Prostate gland (tissue), 2 donors: ENCODE data around the gene RHBDD3. TPM values are rescaled to one million over a fixed set of nuclear protein-coding genes. Genes with fewer than 3 reads are reported as not detected.

Source experiments
- DNase-seq: peaks from one replicate; pipeline ENCODE4 v3.0.0-alpha.2; 2019; ENCODE audit warnings: low spot score
- H3K27ac ChIP-seq, 2 donors: fragments of 200-600 bp; sonication (generic); 2 replicates each; pipeline ENCODE4 v1.5.1; 2017 to 2019
- H3K27me3 ChIP-seq: fragments of 200-600 bp; sonication (generic); replicated peaks from 2 replicates; pipeline ENCODE4 v1.5.1; 2019; ENCODE audit not compliant: insufficient read depth
- H3K36me3 ChIP-seq, 2 donors: fragments of 200-600 bp; sonication (generic); 1 replicate in 1 of 2; 2 replicates in 1 of 2; pipeline versions ENCODE4 v1.5.1 to v1.8.1; 2017 to 2019
- H3K4me1 ChIP-seq: fragments of 200-600 bp; sonication (generic); replicated peaks from 2 replicates; pipeline ENCODE4 v1.5.1; 2019
- H3K4me3 ChIP-seq, 2 donors: fragments of 200-600 bp; sonication (generic); 2 replicates each; pipeline ENCODE4 v1.5.1; 2017 to 2019
- H3K9me3 ChIP-seq: fragments of 200-600 bp; sonication (generic); 2 replicates; pipeline ENCODE4 v1.5.1; 2017
- CTCF ChIP-seq, 4 experiments: fragments of 200-600 bp in 2 of 4; fragments of 450-650 bp in 2 of 4; sonication (generic) in 2 of 4; IDR thresholded peaks; 1 replicate in 3 of 4; 2 replicates in 1 of 4; pipeline ENCODE4 v1.5.1; 2016 to 2019; ENCODE audit warnings: antibody characterized with exemption in 4 of 4, mild to moderate bottlenecking in 2 of 4, moderate library complexity in 2 of 4
- POLR2A ChIP-seq: fragments of 450-650 bp; IDR thresholded peaks from one replicate; pipeline ENCODE4 v1.6.1; 2016; ENCODE audit warnings: antibody characterized with exemption, mild to moderate bottlenecking
- POLR2AphosphoS5 ChIP-seq: sonication (generic); formaldehyde crosslinking; IDR thresholded peaks from one replicate; pipeline ENCODE4 v1.6.1; 2017; ENCODE audit warnings: antibody characterized with exemption
- WGBS: methylation state at CpG from one replicate; pipeline ENCODE4 v1.1.5; 2018; 5-methylcytosine and 5-hydroxymethylcytosine counted together
- intact Hi-C: fragments of 100-400 bp; cut with DNase I; formaldehyde crosslinking; loops from one replicate; pipeline ENCODE4 v1.14.2; 2022
- total RNA-seq, 2 donors: library from RNA; depleted of rRNA; stranded (reverse); fragments of >200 nt; gene quantifications; one replicate each; pipeline ENCODE4 v1.1.0, GENCODE V29; 2016

Gene RHBDD3
- total RNA-seq = 10 to 100 TPM; 66.9 to 74.6 TPM

DNA sequence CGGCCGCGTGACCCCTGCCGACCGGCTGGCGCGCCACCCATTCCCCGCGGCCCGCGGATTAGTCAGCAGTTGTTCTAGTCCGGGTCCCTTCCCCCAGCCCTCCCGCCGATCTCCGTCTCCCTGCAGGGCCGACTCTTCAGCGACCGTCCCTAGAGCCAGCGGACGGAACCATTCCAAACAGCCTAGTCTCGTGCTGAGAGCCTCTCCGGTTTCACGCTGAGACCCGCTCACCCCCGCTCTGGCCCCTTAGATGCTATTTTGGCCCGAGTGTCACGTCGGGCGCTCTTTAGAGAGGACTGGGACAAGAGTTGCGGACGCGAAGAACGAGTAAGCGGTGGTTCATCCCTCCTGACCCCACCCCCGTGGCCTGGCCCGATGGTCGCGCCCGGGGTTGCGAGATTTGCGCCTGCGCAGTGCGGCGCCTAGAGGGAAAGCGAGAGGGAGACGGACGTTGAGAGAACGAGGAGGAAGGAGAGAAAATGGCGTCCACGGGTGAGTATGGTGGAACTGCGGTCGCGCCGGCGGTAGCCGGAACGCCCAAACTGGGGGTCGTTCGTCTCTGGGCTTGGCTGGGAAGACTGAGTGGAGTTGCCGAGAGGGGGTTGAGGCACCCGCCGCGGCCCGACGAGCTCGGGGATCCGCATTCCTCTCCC is at the start of gene RHBDD3, which contains the start of gene EWSR1:
TSS of gene RHBDD3 (minus strand) at position 124 of the 653 bp plus-strand sequence. CDS start 2,355 bp downstream, outside the sequence.
TSS of gene EWSR1 (plus strand) at position 411 of the 653 bp plus-strand sequence. CDS start at position 480, 69 bp downstream.
- Histone ChIP-seq H3K27ac (peak within 1 kb of the TSS; percentile 97 to 98), H3K4me3 (peak within 1 kb of the TSS; percentile 84 to 92), H3K36me3 (peaks cover 0 to 5% of the 10 kb centered on the region in 2 donors), H3K9me3 (no peaks in the 10 kb centered on the region), H3K27me3 (no peaks in the 10 kb centered on the region), H3K4me1 (peaks cover 6% of the 10 kb centered on the region)
- TF ChIP-seq POLR2AphosphoS5 (peak; percentile 96), POLR2A (peak; percentile 85), CTCF (IDR thresholded peaks at IDR 0.05) (no peak)
- intact Hi-C loops = no loop called here
- under 1% methylated on average over 48 of the region's 67 CpGs for WGBS
- DNase-seq = peak; percentile 91

DNA sequence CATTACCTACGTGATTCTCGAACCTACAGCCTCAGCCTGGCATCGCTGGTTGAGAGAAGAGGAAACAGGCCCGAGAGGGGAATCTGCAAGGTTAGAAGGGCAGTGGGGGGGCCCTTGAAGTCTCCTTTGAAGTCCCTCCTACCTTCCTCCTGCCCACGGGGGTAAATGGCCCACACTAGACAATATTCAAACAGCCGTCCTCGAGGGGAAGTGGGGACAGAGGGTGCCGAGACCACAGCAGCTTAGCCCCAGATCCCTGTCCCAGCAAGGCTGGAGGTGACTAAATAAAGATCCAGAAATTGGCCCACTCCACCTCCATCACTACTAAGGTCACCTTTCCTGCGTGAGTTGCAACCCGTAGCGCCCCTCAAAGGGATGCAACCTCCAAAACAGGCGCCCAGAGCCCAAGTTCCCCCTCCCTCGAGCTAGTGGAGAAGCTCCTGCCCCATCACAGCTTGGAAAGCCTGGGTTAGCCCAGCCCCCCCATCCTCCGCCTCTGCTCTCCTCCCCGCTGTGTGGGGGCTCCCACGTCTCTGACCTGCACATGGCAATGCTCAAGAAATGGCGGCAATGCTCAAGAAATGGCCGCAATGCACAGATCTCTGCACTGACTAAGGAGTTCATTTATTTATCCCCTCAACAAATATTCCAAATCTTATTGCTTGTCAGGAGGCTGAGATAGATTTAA is 48.5 kb upstream of the RHBDD3 start:
- Histone ChIP-seq H3K27ac (no peak overlapping the region), H3K4me3 (no peak overlapping the region)
- intact Hi-C loops = no loop called here

DNA sequence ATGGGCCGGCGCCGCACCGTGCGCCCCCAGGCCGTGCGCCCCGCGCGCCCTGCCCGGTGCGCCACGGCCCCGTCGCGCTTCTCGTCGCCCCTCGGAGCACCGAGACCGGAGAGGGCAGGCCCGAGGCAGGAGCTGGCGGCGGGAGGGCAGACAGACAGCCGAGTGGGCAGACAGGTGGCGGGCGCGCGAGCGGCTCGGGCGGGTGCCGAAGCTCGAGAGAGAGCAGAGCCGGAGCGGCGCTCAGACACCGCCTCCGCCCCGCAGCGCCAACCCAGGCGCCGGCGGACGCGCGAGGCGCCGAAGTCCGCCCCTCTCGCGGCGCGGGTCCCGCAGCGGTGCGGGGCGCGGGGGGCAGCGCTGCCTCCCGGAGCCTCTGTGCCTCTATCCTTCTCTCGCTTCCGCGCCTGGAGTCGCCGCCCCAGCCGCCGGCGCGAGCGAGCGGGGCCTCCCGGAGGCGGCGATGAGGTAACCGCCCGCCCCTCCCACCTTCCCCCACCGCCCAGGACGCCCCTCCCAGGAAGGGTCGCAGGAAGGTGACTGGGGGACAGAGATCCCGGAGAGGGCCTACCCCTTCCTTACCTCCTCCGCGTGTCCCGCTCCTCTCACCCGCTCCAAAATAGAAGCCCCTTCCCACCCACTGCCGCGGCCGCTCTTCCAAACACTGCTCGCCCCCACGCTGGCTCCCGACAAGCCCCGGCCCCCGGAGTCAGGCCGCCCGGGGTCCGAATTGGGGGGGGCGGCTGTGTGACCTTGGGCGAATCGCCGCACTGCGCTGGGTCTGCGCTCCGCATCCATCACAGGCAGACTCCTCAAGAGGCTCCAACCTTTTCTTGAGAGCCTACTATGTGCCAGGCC is 47.7 kb upstream of the RHBDD3 start, which contains the start of gene RASL10A:
TSS of gene RASL10A (minus strand) at position 412 of the 855 bp plus-strand sequence. CDS start 451 bp downstream, outside the sequence.
- Histone ChIP-seq H3K9me3 (no peaks in the 10 kb centered on the region), H3K4me3 (peak within 1 kb of the TSS; percentile 18 to 35), H3K36me3 (no peaks in the 10 kb centered on the region), H3K4me1 (peaks cover 19% of the 10 kb centered on the region), H3K27ac (no peak within 1 kb of the TSS), H3K27me3 (no peaks in the 10 kb centered on the region)
- 6% methylated on average over 100 of the region's 103 CpGs for WGBS
- TF ChIP-seq CTCF (IDR thresholded peaks at IDR 0.05) = no peak
- no peak for TF ChIP-seq POLR2A
- TF ChIP-seq POLR2AphosphoS5 = no peak
- no peak for DNase-seq
- intact Hi-C loops = no loop called here

More for the DNA sequence above, 48.5 kb upstream of the RHBDD3 start:
- WGBS = 68% methylated on average over 18 of the region's 18 CpGs
- Histone ChIP-seq H3K4me1 (peaks cover 13% of the 10 kb centered on the region), H3K9me3 (no peaks in the 10 kb centered on the region), H3K36me3 (no peaks in the 10 kb centered on the region), H3K27me3 (no peaks in the 10 kb centered on the region)
- no peak for DNase-seq
- no peak for TF ChIP-seq POLR2A
- no peak for TF ChIP-seq CTCF (IDR thresholded peaks at IDR 0.05)
- TF ChIP-seq POLR2AphosphoS5 = no peak

DNA sequence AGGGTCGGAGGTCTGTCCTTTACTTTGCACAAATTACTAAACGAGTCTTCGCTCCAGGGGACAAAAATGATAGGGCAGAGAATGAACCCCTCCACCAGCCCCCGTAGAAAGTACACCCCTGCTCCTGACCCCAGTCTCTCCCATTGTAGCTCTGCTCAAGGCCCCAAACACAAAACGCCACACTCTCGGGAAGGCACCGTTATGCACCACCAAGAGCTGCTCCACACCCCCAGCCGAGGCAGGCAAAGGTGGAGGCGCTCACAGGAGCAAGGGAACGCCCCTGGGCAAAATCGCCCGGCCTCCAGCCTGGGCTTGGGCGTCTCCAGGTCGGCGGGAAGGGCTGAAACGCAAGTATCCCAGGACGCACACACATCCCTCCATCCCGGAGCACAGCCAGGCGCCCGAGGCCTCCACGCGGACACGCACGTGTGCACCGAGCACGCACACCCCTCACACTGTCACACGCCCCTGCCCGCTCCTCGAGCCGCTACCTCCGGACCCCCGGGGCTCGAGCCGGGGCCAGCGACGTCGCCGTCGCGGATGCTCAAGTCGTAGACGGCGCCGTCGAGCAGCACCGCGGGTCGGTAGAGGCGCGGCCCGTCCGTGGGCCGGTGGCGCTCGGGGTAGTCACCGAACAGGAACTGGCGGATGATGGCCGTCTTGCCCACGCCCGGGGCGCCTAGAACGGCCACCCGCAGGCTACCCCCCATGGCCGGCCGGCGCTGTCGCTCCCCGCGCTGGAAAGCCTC is 46.9 kb upstream of the RHBDD3 start:
- intact Hi-C loops = no loop called here
- H3K27ac ChIP-seq = no peak overlapping the region
- peak overlapping the region; percentile 18 to 35 for H3K4me3 ChIP-seq
- H3K4me1 ChIP-seq = peaks cover 23% of the 10 kb centered on the region
- WGBS = 4% methylated on average over 42 of the region's 69 CpGs
- TF ChIP-seq CTCF (IDR thresholded peaks at IDR 0.05) (no peak), POLR2AphosphoS5 (no peak), POLR2A (no peak)
- no peaks in the 10 kb centered on the region for H3K9me3 ChIP-seq
- H3K27me3 ChIP-seq = no peaks in the 10 kb centered on the region
- DNase-seq = no peak
- H3K36me3 ChIP-seq = no peaks in the 10 kb centered on the region
